CD4-positive, alpha-beta T cell treated with Interleukin-1 beta for 1 hour (primary cell): Measurements from ENCODE around the gene MOCOS.
"Not testable (repeated sequence)": the region's sequence is repeated elsewhere in the genome, so short reads cannot be mapped to it uniquely, and the experiment has no call there.

Experiments used
- DNase-seq, 2 donors: peaks; one replicate each; pipeline ENCODE4 v3.0.0-alpha.2; 2020 to 2022

Gene MOCOS

GRCh38 chr18:36203360-36203895, 16.1 kb downstream of the MOCOS start:
- DNase-seq: no peak

DNA sequence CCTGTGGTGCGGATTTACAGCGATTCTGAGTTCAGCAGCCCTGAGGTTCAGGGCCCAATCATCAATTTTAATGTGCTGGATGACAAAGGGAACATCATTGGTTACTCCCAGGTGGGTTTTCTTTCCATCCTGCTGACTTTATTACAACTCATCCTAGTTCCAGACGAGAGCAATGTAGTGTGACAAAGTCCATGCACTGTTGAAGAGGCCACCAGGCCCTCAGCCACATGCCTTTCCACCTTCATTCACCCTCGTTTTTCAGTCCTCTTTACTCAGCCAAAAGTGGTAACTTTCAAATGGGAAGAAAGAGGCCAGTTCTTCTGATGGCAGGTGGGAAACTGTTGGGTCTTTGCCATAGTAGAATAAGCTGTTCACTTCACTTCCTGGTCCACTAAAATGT, 17.9 kb downstream of the MOCOS start:
- no peak for DNase-seq

DNA sequence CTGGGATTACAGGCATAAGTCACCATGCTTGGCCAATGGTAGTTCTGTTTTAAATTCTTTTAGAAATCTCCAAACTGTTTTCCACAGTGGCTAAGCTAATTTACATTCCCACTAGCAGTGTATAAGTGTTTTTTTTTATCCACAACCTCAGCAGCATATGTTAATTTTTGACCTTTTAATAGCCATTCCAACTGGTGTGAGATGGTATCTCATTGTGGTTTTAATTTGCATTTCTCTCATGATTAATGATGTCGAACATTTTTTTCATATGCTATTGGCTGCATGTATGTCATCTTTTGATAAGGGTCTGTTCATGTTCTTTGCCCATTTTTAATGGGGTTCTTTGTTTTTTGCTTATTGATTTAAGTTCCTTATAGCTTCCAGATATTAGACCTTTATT, 20.0 kb downstream of the MOCOS start:
- no peak for DNase-seq

DNA sequence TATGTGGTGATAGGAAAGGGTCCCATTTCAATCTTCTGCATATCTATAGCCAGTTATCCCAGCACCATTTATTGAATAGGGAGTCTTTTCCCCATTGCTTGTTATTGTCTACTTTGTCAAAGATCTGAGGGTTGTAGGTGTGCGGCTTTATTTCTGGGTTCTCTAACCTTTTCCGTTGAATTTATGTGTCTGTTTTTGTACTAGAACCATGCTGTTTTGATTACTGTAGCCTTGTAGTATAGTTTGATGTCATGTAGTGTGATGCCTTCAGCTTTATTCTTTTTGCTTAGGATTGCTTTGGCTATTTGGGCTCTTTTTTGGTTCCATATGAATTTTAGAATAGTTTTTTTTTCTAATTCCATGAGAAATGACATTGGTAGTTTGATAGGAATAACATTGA, 20.7 kb downstream of the MOCOS start:
- not testable (repeated sequence) for DNase-seq

- no peak for DNase-seq
Observed at GRCh38 chr18:36211612-36212065, 24.3 kb downstream of the MOCOS start.

DNA sequence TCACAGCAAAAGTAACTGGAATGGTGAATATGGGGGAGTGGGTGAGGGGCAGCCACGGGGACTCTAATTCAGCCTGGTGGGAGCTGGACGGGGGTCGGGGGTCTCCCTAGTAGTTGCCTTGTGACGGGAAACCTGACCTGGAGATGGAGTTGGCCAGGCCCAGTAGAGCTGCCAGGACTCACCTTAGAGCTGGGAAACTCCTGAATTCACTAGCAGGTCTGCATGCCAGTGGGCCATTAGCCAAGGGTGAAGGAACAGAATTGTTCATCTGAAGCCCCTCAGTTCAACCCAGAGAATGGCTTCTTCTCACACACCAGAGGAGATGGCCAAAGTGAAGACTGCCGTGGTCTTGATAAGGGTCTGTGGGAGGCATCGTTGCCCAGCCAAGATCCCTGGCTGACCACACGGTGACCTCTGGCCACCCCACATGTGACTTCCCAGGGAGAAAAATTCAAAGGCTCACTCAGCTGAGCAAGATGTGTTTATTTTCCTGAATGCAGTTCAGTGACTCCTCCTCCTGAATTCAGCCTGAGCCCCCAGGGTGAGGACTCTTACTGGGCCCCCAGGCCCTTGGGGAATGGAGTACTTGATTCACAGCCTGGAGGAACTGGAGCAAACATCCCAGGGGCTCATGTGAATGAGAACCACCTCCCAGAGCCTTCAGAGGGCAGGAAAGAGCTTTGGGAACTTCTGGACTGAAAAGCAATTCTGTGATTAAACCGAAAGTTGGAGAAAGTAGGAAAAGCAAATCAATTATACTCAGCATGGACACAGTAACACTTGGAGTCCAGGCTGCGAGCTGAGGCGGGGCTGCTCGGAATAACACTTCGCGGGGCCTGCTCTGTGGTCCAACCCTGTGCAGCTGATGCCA, 25.2 kb downstream of the MOCOS start:
- no peak for DNase-seq

DNA sequence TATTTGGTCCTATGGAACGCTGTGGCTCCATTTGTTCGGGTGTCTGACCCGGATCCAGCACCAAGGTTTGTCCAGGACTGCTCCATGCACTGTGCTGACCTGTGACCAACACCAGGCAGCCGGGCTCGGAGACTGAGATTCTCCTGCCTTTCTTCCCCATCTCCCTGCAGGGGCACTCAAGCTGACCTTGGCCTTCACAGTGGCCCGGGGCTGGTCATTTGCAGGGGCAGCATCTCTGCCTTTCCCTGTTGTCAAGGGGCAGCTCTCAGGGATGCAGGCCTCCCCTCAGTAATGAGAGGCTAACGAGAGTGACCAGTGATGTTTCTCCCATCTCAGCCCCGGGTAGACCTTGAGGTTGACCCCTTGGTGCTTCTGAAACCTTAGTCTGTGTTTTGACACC, 27.5 kb downstream of the MOCOS start:
- DNase-seq: no peak

GRCh38 chr18:36215577-36215976, 28.3 kb downstream of the MOCOS start:
- DNase-seq: no peak

GRCh38 chr18:36217348-36217747, 30.1 kb downstream of the MOCOS start:
- DNase-seq: no peak

GRCh38 chr18:36229188-36229587, 41.9 kb downstream of the MOCOS start:
- no peak for DNase-seq

DNA sequence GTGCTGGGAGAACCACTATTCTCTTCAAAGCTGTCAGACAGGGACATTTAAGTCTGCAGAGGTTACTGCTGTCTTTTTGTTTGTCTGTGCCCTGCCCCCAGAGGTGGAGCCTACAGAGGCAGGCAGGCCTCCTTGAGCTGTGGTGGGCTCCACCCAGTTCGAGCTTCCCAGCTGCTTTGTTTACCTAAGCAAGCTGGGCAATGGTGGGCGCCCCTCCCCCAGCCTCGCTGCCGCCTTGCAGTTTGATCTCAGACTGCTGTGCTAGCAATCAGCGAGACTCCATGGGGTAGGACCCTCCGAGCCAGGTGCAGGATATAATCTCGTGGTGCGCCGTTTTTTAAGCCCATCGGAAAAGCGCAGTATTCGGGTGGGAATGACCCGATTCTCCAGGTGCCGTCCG, 53.2 kb downstream of the MOCOS start:
- not testable (repeated sequence) for DNase-seq

DNA sequence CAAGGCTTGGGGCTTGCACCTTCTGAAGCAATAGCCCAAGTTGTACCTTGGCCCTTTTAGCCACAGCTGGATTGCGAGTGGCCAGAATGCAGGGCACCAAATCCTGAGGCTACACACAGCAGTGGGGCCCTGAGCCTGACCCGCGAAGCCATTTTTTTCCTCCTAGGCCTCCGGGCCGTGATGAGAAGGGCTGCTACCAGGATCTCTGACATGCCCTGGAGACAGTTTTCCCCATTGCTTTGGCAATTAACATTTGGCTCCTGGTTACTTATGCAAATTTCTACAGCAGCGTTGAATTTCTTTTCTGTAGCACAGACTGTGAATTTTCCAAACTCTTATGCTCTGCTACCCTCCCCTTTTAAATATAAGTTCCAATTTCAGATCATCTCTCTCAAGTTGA, 54.5 kb downstream of the MOCOS start:
- no peak for DNase-seq

GRCh38 chr18:36247036-36247435, 59.7 kb downstream of the MOCOS start:
- no peak for DNase-seq

GRCh38 chr18:36249392-36249791, 62.1 kb downstream of the MOCOS start:
- DNase-seq: no peak

GRCh38 chr18:36250827-36251226, 63.5 kb downstream of the MOCOS start:
- DNase-seq: no peak

DNA sequence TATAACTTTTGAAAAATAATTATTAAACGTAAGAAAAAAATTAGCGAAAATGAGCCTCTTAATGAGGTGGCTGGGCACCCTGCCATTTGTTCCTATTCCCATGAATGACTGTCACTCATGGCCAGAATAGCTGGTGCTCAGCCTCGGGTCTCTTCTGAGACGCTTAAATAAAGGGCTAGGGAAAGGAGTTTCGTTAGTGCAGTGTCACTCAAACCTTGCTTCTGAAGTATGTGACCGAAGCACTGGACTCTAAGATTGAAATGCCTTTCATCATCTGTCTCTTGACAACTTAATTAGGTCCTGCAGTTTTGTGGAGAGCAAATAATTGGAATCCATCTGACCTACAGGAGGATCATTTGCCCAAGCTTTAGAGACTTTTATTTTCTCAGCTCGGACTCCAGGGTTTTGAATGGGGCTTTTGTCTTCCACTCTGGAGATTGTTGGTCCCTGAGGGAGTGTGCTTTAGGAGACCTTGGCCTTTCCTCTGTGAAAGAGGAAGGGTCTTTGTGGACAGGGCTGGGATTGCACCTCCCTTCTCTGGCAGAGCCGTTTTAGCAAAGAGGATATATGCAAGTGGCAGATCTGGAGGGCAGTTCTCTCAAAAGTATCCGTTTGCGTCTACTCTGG, 67.9 kb downstream of the MOCOS start:
- DNase-seq: no peak

DNA sequence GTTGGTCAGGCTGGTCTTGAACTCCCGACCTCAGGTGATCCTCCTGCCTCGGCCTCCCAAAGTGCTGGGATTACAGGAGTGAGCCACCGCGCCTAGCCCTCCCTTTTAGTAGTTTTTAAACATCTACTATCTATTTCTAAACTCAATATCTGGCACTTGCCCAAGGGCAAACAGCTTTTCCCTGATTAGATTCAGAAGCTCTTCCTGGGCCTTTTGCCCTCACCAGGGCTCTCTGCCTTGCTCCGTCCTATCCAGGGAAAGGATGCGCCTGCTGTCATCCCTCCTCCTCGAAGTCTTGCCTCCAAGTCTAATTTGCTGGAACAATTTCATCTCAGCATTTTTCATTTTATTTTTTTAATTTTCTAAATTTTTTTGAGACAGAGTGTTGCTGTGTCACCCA, 68.8 kb downstream of the MOCOS start:
- DNase-seq: no peak

- no peak for DNase-seq
Observed at GRCh38 chr18:36262971-36263370, 75.7 kb downstream of the MOCOS start.

DNA sequence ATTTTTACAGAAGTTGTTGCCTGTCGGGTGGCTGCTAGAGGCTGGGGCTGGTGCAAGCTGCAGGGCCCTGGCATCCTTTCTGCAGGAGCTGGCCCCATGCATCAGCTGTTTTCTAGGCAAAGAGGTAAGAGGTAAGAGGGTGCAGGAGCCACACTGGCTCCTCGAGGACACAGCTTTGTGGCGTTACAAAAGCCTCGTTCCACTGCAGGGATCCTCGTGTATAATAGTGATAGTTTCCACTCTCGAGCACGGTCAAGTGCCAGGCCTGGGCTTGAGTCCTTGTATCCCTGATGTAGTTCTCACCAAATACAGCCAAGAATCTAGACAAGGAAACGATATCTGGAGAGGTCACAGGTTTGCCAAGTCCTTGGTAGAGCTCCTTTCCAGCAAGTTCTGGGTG, 77.0 kb downstream of the MOCOS start:
- DNase-seq: no peak

DNA sequence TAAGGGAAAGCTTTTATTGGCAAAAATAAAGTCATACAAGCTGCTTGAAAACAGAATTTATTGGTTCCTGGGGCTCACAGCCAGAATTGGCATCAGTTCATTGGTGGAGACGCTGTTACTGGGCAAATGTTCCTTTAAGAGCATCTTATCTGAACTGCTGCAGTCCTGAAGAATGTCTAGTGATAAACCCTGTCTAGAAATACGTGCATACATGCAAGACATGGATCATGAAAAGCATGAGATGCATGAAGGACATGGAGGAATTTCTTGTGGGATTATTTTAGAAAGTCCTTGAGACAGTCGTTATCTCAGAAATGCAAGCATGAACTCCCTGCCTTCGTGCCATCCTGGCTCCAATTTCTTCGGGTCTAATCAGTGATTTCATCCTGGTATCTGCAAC, 77.7 kb downstream of the MOCOS start:
- DNase-seq: no peak

- no peak for DNase-seq
Observed at GRCh38 chr18:36269157-36269556, 81.9 kb downstream of the MOCOS start.

DNA sequence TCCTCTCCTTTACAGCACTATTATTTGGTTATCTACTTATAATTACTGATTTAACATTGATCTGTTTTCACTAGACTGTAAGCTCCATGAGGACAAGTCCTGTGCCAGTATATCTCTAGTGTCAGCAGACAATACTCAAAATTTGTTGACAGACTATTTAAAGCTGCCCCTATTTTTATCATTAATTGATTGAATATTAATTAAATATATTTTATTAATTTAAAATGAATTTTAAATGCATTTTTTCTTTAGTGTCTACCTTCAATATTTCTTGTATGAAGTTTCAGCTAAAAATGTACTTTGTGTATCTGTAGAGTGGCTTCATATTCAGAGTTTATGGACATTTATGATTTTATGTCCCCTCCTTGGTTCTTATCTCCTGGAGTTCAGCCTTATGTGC, 83.9 kb downstream of the MOCOS start:
- no peak for DNase-seq

GRCh38 chr18:36273347-36273746, 86.0 kb downstream of the MOCOS start:
- no peak for DNase-seq

- no peak for DNase-seq
Observed at GRCh38 chr18:36274083-36274715, 86.9 kb downstream of the MOCOS start.
